Measurements from ENCODE around the gene EHD4. TPM values are rescaled to one million over a fixed set of nuclear protein-coding genes. Genes with fewer than 3 reads are reported as not detected.
A peak's percentile ranks its signal among the peaks of the same experiment; 100 is the strongest.

EHD4 gene
- total RNA-seq, 3 donors from 2014 or later = 25.7 to 33.8 (median 27.6) TPM

- H3K36me3 Mint-ChIP-seq (ENCODE audit: insufficient read depth) = no peaks in the 10 kb centered on the region
- no peak for DNase-seq
- peaks cover 2% of the 10 kb centered on the region for H3K4me1 Mint-ChIP-seq (ENCODE audit: low read depth)
- ATAC-seq = no peak
- no peaks in the 10 kb centered on the region for H3K9me3 Mint-ChIP-seq
- H3K27me3 Mint-ChIP-seq (ENCODE audit: low read depth) = no peaks in the 10 kb centered on the region
- H3K4me3 Mint-ChIP-seq = no peak overlapping the region
These were observed 28.9 kb upstream of the EHD4 start for GRCh38 chr15:42001236-42001635.

GRCh38 chr15:41999290-42000285 is 27.2 kb upstream of the EHD4 start:
- Mint-ChIP-seq H3K27me3 (ENCODE audit: low read depth) (no peaks in the 10 kb centered on the region), H3K4me3 (no peak overlapping the region), H3K9me3 (no peaks in the 10 kb centered on the region), H3K36me3 (ENCODE audit: insufficient read depth) (no peaks in the 10 kb centered on the region), H3K4me1 (ENCODE audit: low read depth) (peaks cover 2% of the 10 kb centered on the region)
- peak; percentile 56 to 69 for ATAC-seq
- DNase-seq = no peak

- no peak for ATAC-seq
- H3K36me3 Mint-ChIP-seq (ENCODE audit: insufficient read depth) = no peaks in the 10 kb centered on the region
- H3K9me3 Mint-ChIP-seq = no peaks in the 10 kb centered on the region
- DNase-seq = no peak
- H3K4me1 Mint-ChIP-seq (ENCODE audit: low read depth) = peaks cover 2% of the 10 kb centered on the region
- H3K27me3 Mint-ChIP-seq (ENCODE audit: low read depth) = no peaks in the 10 kb centered on the region
- H3K4me3 Mint-ChIP-seq = no peak overlapping the region
These were observed 25.5 kb upstream of the EHD4 start for GRCh38 chr15:41997845-41998244.

- DNase-seq (no peak), ATAC-seq (no peak)
- Mint-ChIP-seq H3K9me3 (no peaks in the 10 kb centered on the region), H3K36me3 (ENCODE audit: insufficient read depth) (no peaks in the 10 kb centered on the region), H3K4me3 (no peak overlapping the region), H3K27me3 (ENCODE audit: low read depth) (no peaks in the 10 kb centered on the region), H3K4me1 (ENCODE audit: low read depth) (peaks cover 2% of the 10 kb centered on the region)
These were observed 24.7 kb upstream of the EHD4 start for GRCh38 chr15:41996921-41997592.

GRCh38 chr15:41996376-41996775 is 24.0 kb upstream of the EHD4 start:
- Mint-ChIP-seq H3K4me1 (ENCODE audit: low read depth) (peaks cover 2% of the 10 kb centered on the region), H3K27me3 (ENCODE audit: low read depth) (no peaks in the 10 kb centered on the region), H3K4me3 (no peak overlapping the region), H3K9me3 (no peaks in the 10 kb centered on the region), H3K36me3 (ENCODE audit: insufficient read depth) (no peaks in the 10 kb centered on the region)
- ATAC-seq (no peak), DNase-seq (no peak)

GRCh38 chr15:41995476-41995855 is 23.1 kb upstream of the EHD4 start:
- H3K9me3 Mint-ChIP-seq = no peaks in the 10 kb centered on the region
- H3K4me1 Mint-ChIP-seq (ENCODE audit: low read depth) = peaks cover 2% of the 10 kb centered on the region
- H3K36me3 Mint-ChIP-seq (ENCODE audit: insufficient read depth) = no peaks in the 10 kb centered on the region
- peaks cover 2% of the 10 kb centered on the region for H3K27me3 Mint-ChIP-seq (ENCODE audit: low read depth)
- DNase-seq (no peak), ATAC-seq (no peak)
- H3K4me3 Mint-ChIP-seq = no peak overlapping the region

GRCh38 chr15:41994772-41995475 is 22.6 kb upstream of the EHD4 start:
- Mint-ChIP-seq H3K9me3 (no peaks in the 10 kb centered on the region), H3K4me1 (ENCODE audit: low read depth) (peaks cover 2% of the 10 kb centered on the region), H3K4me3 (no peak overlapping the region), H3K36me3 (ENCODE audit: insufficient read depth) (no peaks in the 10 kb centered on the region), H3K27me3 (ENCODE audit: low read depth) (peaks cover 2% of the 10 kb centered on the region)
- DNase-seq (no peak), ATAC-seq (no peak)

GRCh38 chr15:41994171-41994650 is 21.9 kb upstream of the EHD4 start:
- DNase-seq (no peak), ATAC-seq (no peak)
- Mint-ChIP-seq H3K27me3 (ENCODE audit: low read depth) (peaks cover 2% of the 10 kb centered on the region), H3K4me3 (no peak overlapping the region), H3K9me3 (no peaks in the 10 kb centered on the region), H3K36me3 (ENCODE audit: insufficient read depth) (no peaks in the 10 kb centered on the region), H3K4me1 (ENCODE audit: low read depth) (no peaks in the 10 kb centered on the region)

GRCh38 chr15:41993472-41994170 is 21.3 kb upstream of the EHD4 start:
- ATAC-seq = no peak
- Mint-ChIP-seq H3K27me3 (ENCODE audit: low read depth) (peaks cover 2% of the 10 kb centered on the region), H3K9me3 (no peaks in the 10 kb centered on the region), H3K4me3 (no peak overlapping the region), H3K36me3 (ENCODE audit: insufficient read depth) (no peaks in the 10 kb centered on the region), H3K4me1 (ENCODE audit: low read depth) (no peaks in the 10 kb centered on the region)
- no peak for DNase-seq

GRCh38 chr15:41992803-41993190 is 20.4 kb upstream of the EHD4 start:
- H3K4me3 Mint-ChIP-seq = no peak overlapping the region
- H3K27me3 Mint-ChIP-seq (ENCODE audit: low read depth) = peaks cover 2% of the 10 kb centered on the region
- DNase-seq = no peak
- H3K9me3 Mint-ChIP-seq = no peaks in the 10 kb centered on the region
- H3K4me1 Mint-ChIP-seq (ENCODE audit: low read depth) = no peaks in the 10 kb centered on the region
- ATAC-seq = no peak
- no peaks in the 10 kb centered on the region for H3K36me3 Mint-ChIP-seq (ENCODE audit: insufficient read depth)

- Mint-ChIP-seq H3K27me3 (ENCODE audit: low read depth) (peaks cover 2% of the 10 kb centered on the region), H3K36me3 (ENCODE audit: insufficient read depth) (no peaks in the 10 kb centered on the region), H3K4me3 (no peak overlapping the region), H3K4me1 (ENCODE audit: low read depth) (no peaks in the 10 kb centered on the region), H3K9me3 (no peaks in the 10 kb centered on the region)
- DNase-seq (no peak), ATAC-seq (no peak)
These were observed 19.9 kb upstream of the EHD4 start for GRCh38 chr15:41992151-41992802.

GRCh38 chr15:41990691-41991090 is 18.3 kb upstream of the EHD4 start:
- ATAC-seq (no peak), DNase-seq (no peak)
- H3K27me3 Mint-ChIP-seq (ENCODE audit: low read depth) = peaks cover 2% of the 10 kb centered on the region
- no peaks in the 10 kb centered on the region for H3K9me3 Mint-ChIP-seq
- no peak overlapping the region for H3K4me3 Mint-ChIP-seq
- H3K36me3 Mint-ChIP-seq (ENCODE audit: insufficient read depth) = no peaks in the 10 kb centered on the region
- no peaks in the 10 kb centered on the region for H3K4me1 Mint-ChIP-seq (ENCODE audit: low read depth)

- Mint-ChIP-seq H3K36me3 (ENCODE audit: insufficient read depth) (no peaks in the 10 kb centered on the region), H3K4me3 (no peak overlapping the region), H3K27me3 (ENCODE audit: low read depth) (peaks cover 2% of the 10 kb centered on the region), H3K9me3 (no peaks in the 10 kb centered on the region), H3K4me1 (ENCODE audit: low read depth) (no peaks in the 10 kb centered on the region)
- DNase-seq (no peak), ATAC-seq (no peak)
These were observed 17.9 kb upstream of the EHD4 start for GRCh38 chr15:41990243-41990605.
